Measurements from ENCODE around the gene ELP6.
"Not testable (repeated sequence)": the region's sequence is repeated elsewhere in the genome, so short reads cannot be mapped to it uniquely, and the experiment has no call there.

Gene ELP6

GRCh38 chr3:47523310-47524073 is 10.0 kb upstream of the ELP6 start:
- intact Hi-C loops (cut with micrococcal nuclease): loop anchor here (5.0 kb wide), 1 partner anchor 279 kb away; the partner anchor contains the start of gene DHX30
- no peak overlapping the region for H3K27ac Mint-ChIP-seq
- H3K36me3 Mint-ChIP-seq (ENCODE audit: low read depth): no peaks in the 10 kb centered on the region
- peaks cover 8% of the 10 kb centered on the region for H3K4me1 Mint-ChIP-seq (ENCODE audit: low read depth)
- H3K4me3 Mint-ChIP-seq: no peak overlapping the region
- H3K27me3 Mint-ChIP-seq: no peaks in the 10 kb centered on the region
- peaks cover 8% of the 10 kb centered on the region for H3K9me3 Mint-ChIP-seq

- intact Hi-C loops (cut with micrococcal nuclease): loop anchor here (5.0 kb wide), 1 partner anchor 280 kb away; the partner anchor contains the start of gene DHX30
- H3K4me1 Mint-ChIP-seq (ENCODE audit: low read depth): peaks cover 8% of the 10 kb centered on the region
- no peaks in the 10 kb centered on the region for H3K36me3 Mint-ChIP-seq (ENCODE audit: low read depth)
- H3K27me3 Mint-ChIP-seq: no peaks in the 10 kb centered on the region
- H3K9me3 Mint-ChIP-seq: no peaks in the 10 kb centered on the region
- no peak overlapping the region for H3K27ac Mint-ChIP-seq
- no peak overlapping the region for H3K4me3 Mint-ChIP-seq
Observed at GRCh38 chr3:47522082-47522987, 8.8 kb upstream of the ELP6 start.

- Mint-ChIP-seq H3K9me3 (no peaks in the 10 kb centered on the region), H3K4me1 (ENCODE audit: low read depth) (peaks cover 8% of the 10 kb centered on the region), H3K27ac (no peak overlapping the region), H3K27me3 (no peaks in the 10 kb centered on the region), H3K36me3 (ENCODE audit: low read depth) (no peaks in the 10 kb centered on the region), H3K4me3 (no peak overlapping the region)
- intact Hi-C loops (cut with micrococcal nuclease): loop anchor here (5.0 kb wide), 1 partner anchor 282 kb away; the partner anchor contains the start of gene DHX30
Observed at GRCh38 chr3:47520756-47521155, 7.2 kb upstream of the ELP6 start.

GRCh38 chr3:47517937-47518336 is 4.4 kb upstream of the ELP6 start:
- Mint-ChIP-seq H3K4me1 (ENCODE audit: low read depth) (peaks cover 14% of the 10 kb centered on the region), H3K4me3 (no peak overlapping the region), H3K9me3 (no peaks in the 10 kb centered on the region), H3K27me3 (no peaks in the 10 kb centered on the region), H3K27ac (no peak overlapping the region), H3K36me3 (ENCODE audit: low read depth) (peaks cover 6% of the 10 kb centered on the region)
- intact Hi-C loops (cut with micrococcal nuclease): no loop called here

GRCh38 chr3:47515864-47516319 is 2.4 kb upstream of the ELP6 start:
- intact Hi-C loops (cut with micrococcal nuclease): no loop called here
- peaks cover 12% of the 10 kb centered on the region for H3K36me3 Mint-ChIP-seq (ENCODE audit: low read depth)

GRCh38 chr3:47515100-47515499 is 1.6 kb upstream of the ELP6 start:
- peaks cover 24% of the 10 kb centered on the region for H3K4me1 Mint-ChIP-seq (ENCODE audit: low read depth)
- intact Hi-C loops (cut with micrococcal nuclease): no loop called here
- no peaks in the 10 kb centered on the region for H3K27me3 Mint-ChIP-seq
- H3K9me3 Mint-ChIP-seq: no peaks in the 10 kb centered on the region
- H3K4me3 Mint-ChIP-seq: no peak overlapping the region
- H3K36me3 Mint-ChIP-seq (ENCODE audit: low read depth): peaks cover 19% of the 10 kb centered on the region
- H3K27ac Mint-ChIP-seq: no peak overlapping the region

More at GRCh38 chr3:47515864-47516319, 2.4 kb upstream of the ELP6 start:
- peaks cover 24% of the 10 kb centered on the region for H3K4me1 Mint-ChIP-seq (ENCODE audit: low read depth)
- no peak overlapping the region for H3K4me3 Mint-ChIP-seq
- H3K27ac Mint-ChIP-seq: no peak overlapping the region
- H3K27me3 Mint-ChIP-seq: no peaks in the 10 kb centered on the region
- H3K9me3 Mint-ChIP-seq: no peaks in the 10 kb centered on the region

- Mint-ChIP-seq H3K27ac (peak overlapping the region; percentile 96), H3K36me3 (ENCODE audit: low read depth) (peaks cover 44% of the 10 kb centered on the region), H3K27me3 (no peaks in the 10 kb centered on the region), H3K4me3 (peak overlapping the region; percentile 93), H3K9me3 (no peaks in the 10 kb centered on the region), H3K4me1 (ENCODE audit: low read depth) (peaks cover 24% of the 10 kb centered on the region)
- intact Hi-C loops (cut with micrococcal nuclease): loop anchor here (1.0 kb wide), 1 partner anchor 91 kb away; no protein-coding TSS in a partner anchor
Observed at GRCh38 chr3:47512416-47513124, 942 bp downstream of the ELP6 start.

- H3K27me3 Mint-ChIP-seq; H3K9me3 Mint-ChIP-seq; intact Hi-C loops (cut with micrococcal nuclease); H3K4me1 Mint-ChIP-seq (ENCODE audit: low read depth); H3K4me3 Mint-ChIP-seq; H3K27ac Mint-ChIP-seq: not testable (repeated sequence)
- peaks cover 91% of the 10 kb centered on the region for H3K36me3 Mint-ChIP-seq (ENCODE audit: low read depth)
Observed at GRCh38 chr3:47505267-47505666, 8.2 kb downstream of the ELP6 start.

GRCh38 chr3:47504113-47504512 is 9.4 kb downstream of the ELP6 start:
- intact Hi-C loops (cut with micrococcal nuclease): no loop called here
- no peaks in the 10 kb centered on the region for H3K4me1 Mint-ChIP-seq (ENCODE audit: low read depth)
- no peaks in the 10 kb centered on the region for H3K9me3 Mint-ChIP-seq
- H3K27me3 Mint-ChIP-seq: no peaks in the 10 kb centered on the region
- H3K4me3 Mint-ChIP-seq: no peak overlapping the region
- H3K27ac Mint-ChIP-seq: no peak overlapping the region
- H3K36me3 Mint-ChIP-seq (ENCODE audit: low read depth): peaks cover 92% of the 10 kb centered on the region

GRCh38 chr3:47503033-47503432 is 10.5 kb downstream of the ELP6 start:
- H3K4me1 Mint-ChIP-seq (ENCODE audit: low read depth): no peaks in the 10 kb centered on the region
- H3K4me3 Mint-ChIP-seq: no peak overlapping the region
- intact Hi-C loops (cut with micrococcal nuclease): no loop called here
- peaks cover 92% of the 10 kb centered on the region for H3K36me3 Mint-ChIP-seq (ENCODE audit: low read depth)
- no peaks in the 10 kb centered on the region for H3K27me3 Mint-ChIP-seq
- no peak overlapping the region for H3K27ac Mint-ChIP-seq
- no peaks in the 10 kb centered on the region for H3K9me3 Mint-ChIP-seq

GRCh38 chr3:47496892-47497291 is 16.6 kb downstream of the ELP6 start:
- intact Hi-C loops (cut with micrococcal nuclease): no loop called here
- H3K4me3 Mint-ChIP-seq: no peak overlapping the region
- H3K36me3 Mint-ChIP-seq (ENCODE audit: low read depth): peaks cover 68% of the 10 kb centered on the region
- no peaks in the 10 kb centered on the region for H3K9me3 Mint-ChIP-seq
- H3K27me3 Mint-ChIP-seq: no peaks in the 10 kb centered on the region
- no peaks in the 10 kb centered on the region for H3K4me1 Mint-ChIP-seq (ENCODE audit: low read depth)
- H3K27ac Mint-ChIP-seq: no peak overlapping the region

GRCh38 chr3:47495886-47496285 is 17.6 kb downstream of the ELP6 start:
- intact Hi-C loops (cut with micrococcal nuclease): no loop called here
- Mint-ChIP-seq H3K4me1 (ENCODE audit: low read depth) (no peaks in the 10 kb centered on the region), H3K9me3 (no peaks in the 10 kb centered on the region), H3K36me3 (ENCODE audit: low read depth) (peaks cover 62% of the 10 kb centered on the region), H3K27ac (no peak overlapping the region), H3K27me3 (no peaks in the 10 kb centered on the region), H3K4me3 (no peak overlapping the region)

GRCh38 chr3:47495111-47495510 is 18.4 kb downstream of the ELP6 start:
- Mint-ChIP-seq H3K9me3 (no peaks in the 10 kb centered on the region), H3K36me3 (ENCODE audit: low read depth) (peaks cover 62% of the 10 kb centered on the region), H3K27ac (no peak overlapping the region), H3K4me3 (no peak overlapping the region), H3K27me3 (no peaks in the 10 kb centered on the region), H3K4me1 (ENCODE audit: low read depth) (no peaks in the 10 kb centered on the region)
- intact Hi-C loops (cut with micrococcal nuclease): no loop called here
